ENCODE results near the gene SQSTM1.
"Not testable (repeated sequence)": the region's sequence is repeated elsewhere in the genome, so short reads cannot be mapped to it uniquely, and the experiment has no call there.

Gene SQSTM1

GRCh38 chr5:179783128-179783527 is 37.6 kb upstream of the SQSTM1 start:
- no peak overlapping the region for H3K4me3 ChIP-seq (ENCODE audit: control insufficient read depth, low read depth, low read length)
- TF ChIP-seq CTCF (conservative IDR thresholded peaks at IDR 0.05; ENCODE audit: control insufficient read depth, insufficient read depth, low read depth, low read length) = no peak
- DNase-seq (ENCODE audit: low read depth) = no peak

DNA sequence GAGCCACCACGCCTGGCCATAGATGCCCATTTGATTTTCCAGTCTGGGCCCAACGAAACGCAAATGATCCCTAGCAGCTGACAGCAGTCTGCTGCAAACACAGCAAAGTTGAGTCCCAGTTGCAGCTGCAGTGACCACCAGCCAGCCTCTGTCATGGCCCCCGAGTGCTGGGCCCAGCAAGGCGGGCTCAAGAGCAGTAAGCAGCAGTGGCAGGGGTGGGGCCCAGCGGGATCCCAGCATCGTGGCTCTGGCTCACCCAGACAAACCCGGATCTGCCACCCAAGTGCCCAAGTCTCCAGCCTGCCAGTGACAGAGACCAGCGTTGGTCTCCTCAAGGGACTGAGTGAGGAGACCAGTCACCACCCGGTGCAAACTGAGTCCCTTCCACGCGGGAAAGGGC is 33.8 kb upstream of the SQSTM1 start:
- no peak overlapping the region for H3K4me3 ChIP-seq (ENCODE audit: control insufficient read depth, low read depth, low read length)
- DNase-seq (ENCODE audit: low read depth) = no peak
- TF ChIP-seq CTCF (conservative IDR thresholded peaks at IDR 0.05; ENCODE audit: control insufficient read depth, insufficient read depth, low read depth, low read length) = no peak

DNA sequence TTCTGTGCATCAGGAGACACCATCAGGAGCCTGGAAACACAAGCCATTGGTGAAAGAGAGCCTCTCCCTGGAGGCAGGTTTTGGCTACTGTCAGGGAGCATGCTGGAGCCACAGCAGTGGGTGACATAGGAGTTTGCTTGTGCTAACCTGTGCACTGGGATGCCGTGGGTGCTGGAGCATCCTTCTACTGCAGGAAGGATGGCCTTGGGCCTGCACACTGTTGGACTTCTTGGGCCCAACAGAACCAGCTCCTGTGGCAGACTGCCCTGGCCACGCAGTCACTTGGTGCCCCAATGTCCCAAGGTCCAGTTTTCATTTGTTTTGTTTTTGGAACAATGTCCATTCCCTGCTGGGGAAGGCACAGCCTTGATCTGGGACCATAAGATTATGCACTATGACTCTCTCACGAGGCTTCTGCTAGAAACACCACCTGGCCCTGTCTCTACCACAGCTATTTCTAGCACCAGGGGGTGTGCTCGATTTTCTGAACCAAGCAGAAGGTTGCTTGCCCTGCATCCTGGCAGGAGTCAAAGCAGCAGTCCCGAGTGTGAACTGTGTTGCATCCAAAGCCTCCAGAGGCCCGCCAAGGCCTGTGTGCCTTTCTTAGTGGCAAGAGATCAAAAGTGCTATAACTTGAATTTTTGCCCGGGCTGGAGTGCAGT is 32.4 kb upstream of the SQSTM1 start:
- DNase-seq (ENCODE audit: low read depth) = no peak
- H3K4me3 ChIP-seq (ENCODE audit: control insufficient read depth, low read depth, low read length) = no peak overlapping the region
- TF ChIP-seq CTCF (conservative IDR thresholded peaks at IDR 0.05; ENCODE audit: control insufficient read depth, insufficient read depth, low read depth, low read length) = no peak

GRCh38 chr5:179789278-179789677 is 31.4 kb upstream of the SQSTM1 start:
- H3K4me3 ChIP-seq (ENCODE audit: control insufficient read depth, low read depth, low read length); DNase-seq (ENCODE audit: low read depth): not testable (repeated sequence)

DNA sequence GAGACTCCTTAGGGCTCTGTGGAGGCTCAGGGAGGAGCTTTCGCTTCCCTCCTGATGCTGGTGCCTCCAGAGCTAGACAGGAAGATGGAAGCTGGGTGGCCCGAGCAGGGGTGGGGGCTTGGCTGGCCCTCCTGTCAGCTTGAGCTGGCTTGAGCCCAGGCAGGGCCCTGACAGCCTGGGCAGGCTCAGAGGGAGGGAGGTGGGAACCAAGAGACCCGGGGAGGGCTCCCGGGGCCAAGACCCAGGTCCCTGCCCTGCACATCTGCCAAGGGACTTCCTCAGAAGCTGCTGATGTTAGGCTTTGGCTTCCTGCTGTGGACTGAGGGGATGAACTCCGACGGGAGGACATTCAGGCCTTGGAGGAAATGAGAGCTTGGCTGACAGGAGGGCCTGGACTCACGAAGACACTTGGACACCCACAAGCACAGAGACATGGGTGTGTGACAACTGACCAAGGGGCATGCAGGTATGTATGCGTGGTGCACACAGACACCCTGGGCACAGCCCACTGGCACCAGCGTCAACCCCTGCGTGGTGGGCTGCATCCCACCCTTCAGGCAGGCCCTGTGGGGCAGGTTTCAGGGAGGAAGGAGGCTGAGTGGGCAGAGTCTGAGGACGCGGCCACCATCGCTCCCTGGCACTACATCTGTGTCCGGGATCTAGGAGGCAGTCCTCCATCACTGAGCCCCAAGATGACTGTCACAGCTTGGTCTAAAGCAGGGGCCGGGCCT is 28.7 kb upstream of the SQSTM1 start:
- H3K4me3 ChIP-seq (ENCODE audit: control insufficient read depth, low read depth, low read length) = no peak overlapping the region
- no peak for DNase-seq (ENCODE audit: low read depth)
- TF ChIP-seq CTCF (conservative IDR thresholded peaks at IDR 0.05; ENCODE audit: control insufficient read depth, insufficient read depth, low read depth, low read length) = no peak

- no peak for TF ChIP-seq CTCF (conservative IDR thresholded peaks at IDR 0.05; ENCODE audit: control insufficient read depth, insufficient read depth, low read depth, low read length)
- H3K4me3 ChIP-seq (ENCODE audit: control insufficient read depth, low read depth, low read length) = no peak overlapping the region
- no peak for DNase-seq (ENCODE audit: low read depth)
These were observed 27.9 kb upstream of the SQSTM1 start for GRCh38 chr5:179792612-179793467.
